DND-41 (cell line): Measurements from ENCODE around the gene LILRA1.

Source experiments
- EZH2 ChIP-seq: IDR thresholded peaks from 3 replicates; pipeline ENCODE4 v1.6.1; 2012; ENCODE audit warnings: borderline replicate concordance, low read depth, mild to moderate bottlenecking, moderate library complexity, low read length, inconsistent platforms; ENCODE audit not compliant: severe bottlenecking
- TF ChIP-seq, protein P1 (sequence below): IDR thresholded peaks from 2 replicates; pipeline ENCODE4 v1.5.1; 2012; ENCODE audit warnings: borderline replicate concordance, low read length, moderate library complexity, mild to moderate bottlenecking; ENCODE audit not compliant: poor library complexity, severe bottlenecking; ENCODE audit errors: extremely low read depth

DNA sequence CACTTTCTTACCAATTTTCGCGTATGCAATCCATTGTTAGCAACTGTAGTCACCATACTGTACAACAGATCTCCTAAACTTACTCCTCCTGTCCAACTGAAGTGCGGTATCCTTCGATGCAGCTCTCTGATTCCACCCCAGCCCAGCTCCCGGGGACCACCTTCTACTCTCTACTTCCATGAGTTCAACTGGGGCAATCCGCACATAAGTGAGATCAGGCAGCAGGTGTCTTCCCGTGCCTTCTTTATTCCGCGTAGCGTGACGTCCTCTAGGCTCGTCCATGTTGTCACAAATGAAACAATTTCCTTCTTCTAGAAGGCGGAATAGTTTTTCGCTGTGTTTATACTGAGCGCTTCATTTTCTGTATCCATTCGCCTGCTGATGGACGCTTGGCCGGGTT lies 45.3 kb downstream of the LILRA1 start:
- TF ChIP-seq, protein P1, sequence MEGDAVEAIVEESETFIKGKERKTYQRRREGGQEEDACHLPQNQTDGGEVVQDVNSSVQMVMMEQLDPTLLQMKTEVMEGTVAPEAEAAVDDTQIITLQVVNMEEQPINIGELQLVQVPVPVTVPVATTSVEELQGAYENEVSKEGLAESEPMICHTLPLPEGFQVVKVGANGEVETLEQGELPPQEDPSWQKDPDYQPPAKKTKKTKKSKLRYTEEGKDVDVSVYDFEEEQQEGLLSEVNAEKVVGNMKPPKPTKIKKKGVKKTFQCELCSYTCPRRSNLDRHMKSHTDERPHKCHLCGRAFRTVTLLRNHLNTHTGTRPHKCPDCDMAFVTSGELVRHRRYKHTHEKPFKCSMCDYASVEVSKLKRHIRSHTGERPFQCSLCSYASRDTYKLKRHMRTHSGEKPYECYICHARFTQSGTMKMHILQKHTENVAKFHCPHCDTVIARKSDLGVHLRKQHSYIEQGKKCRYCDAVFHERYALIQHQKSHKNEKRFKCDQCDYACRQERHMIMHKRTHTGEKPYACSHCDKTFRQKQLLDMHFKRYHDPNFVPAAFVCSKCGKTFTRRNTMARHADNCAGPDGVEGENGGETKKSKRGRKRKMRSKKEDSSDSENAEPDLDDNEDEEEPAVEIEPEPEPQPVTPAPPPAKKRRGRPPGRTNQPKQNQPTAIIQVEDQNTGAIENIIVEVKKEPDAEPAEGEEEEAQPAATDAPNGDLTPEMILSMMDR = no peak
- TF ChIP-seq EZH2 = no peak
